Fibroblast of skin of right quadriceps (primary cell): Measurements from ENCODE around the gene CAMTA1.

Experiments
- DNase-seq: peaks from one replicate; pipeline ENCODE4 v3.0.0-alpha.2; 2013

CAMTA1 gene

DNA sequence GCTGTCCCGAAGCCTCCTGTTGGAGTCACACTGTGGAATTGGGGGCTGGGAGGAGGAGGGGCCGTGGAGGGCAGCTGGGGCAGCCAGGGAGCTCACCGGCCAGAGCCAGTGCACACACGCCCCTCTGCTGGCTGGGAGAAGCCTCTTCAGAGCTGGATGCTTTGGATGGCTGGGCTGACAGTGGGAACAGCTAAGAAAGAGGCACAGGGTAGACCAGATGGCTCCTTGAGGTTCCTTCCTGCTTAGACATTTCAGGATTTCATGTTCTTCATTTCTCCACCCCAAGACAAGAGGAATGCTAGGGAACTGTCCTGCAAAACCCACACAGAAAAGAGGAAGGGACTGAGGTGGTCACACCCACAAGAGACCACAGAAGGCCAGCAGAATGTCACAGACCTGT lies 731.1 kb downstream of the CAMTA1 start:
- DNase-seq = no peak

DNA sequence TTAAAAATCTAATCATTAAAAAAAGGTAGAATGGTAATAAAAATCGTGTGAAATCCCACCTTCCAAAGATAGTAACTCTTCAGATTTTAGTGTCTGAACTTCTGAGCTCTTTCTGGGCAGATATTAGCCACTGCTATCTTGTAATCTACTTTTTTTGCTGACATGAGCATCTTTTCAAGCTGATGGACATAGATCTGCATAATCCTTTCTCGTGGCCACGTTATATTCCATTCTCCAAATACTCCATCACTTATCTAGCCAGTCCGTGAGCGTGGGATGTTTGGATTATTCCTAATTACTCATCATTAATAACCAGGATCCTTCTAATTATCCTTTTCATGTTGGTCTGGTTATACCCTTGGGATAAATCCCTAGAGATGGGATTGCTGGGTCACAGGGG lies 731.7 kb downstream of the CAMTA1 start:
- no peak for DNase-seq

DNA sequence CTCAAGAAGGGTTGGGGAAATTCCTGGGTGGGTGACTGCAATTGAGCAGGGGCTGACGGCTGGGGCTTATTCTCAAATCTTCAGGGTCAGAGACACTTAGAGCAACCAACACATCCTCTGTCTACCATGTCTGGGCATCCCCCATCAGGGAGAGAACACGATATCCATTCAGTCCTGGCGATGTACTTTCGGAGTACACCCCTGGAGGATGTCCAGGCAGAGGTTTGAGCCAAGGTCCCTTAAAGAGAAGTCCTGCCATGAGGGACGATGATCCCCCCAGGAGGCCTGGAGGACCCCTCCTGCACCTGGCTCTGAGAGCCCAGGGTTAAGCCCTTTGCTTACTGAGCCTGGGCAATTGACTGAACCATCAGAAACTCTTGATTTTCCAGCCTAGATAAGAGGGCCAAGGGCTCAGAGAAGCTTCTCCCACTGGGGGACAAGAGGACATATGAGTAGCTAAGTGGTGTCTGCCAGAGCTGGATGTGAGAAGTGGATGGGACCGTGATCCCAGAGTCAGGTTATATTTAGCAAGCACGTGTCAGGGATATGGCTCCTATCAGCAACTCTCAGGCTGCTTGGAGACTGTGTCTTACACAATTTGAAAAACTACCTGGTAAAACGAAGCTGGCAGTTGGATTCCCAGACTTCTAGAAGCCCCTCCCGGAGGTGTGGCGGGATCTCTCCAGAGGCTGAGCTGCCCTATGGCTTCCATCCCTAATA lies 732.5 kb downstream of the CAMTA1 start:
- DNase-seq = no peak

- DNase-seq = no peak
These were observed 733.2 kb downstream of the CAMTA1 start for GRCh38 chr1:7518411-7518810.

- DNase-seq = no peak
These were observed 734.1 kb downstream of the CAMTA1 start for GRCh38 chr1:7519181-7519860.

DNA sequence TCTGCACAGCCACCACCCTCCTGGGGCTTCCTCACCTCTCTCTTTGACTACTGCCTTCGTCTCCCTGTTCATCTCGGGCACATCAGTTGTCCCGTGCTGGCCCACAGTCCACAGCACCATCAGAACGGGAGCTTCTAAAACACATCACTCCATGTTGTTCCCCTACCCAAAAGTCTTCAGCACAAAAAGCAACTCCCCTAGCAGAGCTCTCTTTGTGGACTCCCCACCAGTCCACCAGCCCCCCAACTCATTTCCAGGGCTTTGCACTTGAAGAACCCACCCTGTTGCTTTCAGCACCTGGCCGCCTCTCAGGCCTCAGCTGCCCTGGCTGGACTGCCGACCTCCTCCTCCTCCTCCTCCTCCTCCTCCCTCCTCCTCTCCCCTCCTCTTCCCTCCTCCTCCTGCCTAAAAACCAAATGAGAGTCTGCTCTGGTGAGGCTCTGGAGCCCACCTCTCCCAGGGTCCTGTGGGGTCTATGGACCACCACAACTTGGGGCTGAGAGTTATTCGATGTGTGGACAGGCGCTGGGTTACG lies 734.7 kb downstream of the CAMTA1 start:
- DNase-seq = no peak

- no peak for DNase-seq
These were observed 735.2 kb downstream of the CAMTA1 start for GRCh38 chr1:7520496-7520895.

- no peak for DNase-seq
These were observed 739.4 kb downstream of the CAMTA1 start for GRCh38 chr1:7524341-7525337.

DNA sequence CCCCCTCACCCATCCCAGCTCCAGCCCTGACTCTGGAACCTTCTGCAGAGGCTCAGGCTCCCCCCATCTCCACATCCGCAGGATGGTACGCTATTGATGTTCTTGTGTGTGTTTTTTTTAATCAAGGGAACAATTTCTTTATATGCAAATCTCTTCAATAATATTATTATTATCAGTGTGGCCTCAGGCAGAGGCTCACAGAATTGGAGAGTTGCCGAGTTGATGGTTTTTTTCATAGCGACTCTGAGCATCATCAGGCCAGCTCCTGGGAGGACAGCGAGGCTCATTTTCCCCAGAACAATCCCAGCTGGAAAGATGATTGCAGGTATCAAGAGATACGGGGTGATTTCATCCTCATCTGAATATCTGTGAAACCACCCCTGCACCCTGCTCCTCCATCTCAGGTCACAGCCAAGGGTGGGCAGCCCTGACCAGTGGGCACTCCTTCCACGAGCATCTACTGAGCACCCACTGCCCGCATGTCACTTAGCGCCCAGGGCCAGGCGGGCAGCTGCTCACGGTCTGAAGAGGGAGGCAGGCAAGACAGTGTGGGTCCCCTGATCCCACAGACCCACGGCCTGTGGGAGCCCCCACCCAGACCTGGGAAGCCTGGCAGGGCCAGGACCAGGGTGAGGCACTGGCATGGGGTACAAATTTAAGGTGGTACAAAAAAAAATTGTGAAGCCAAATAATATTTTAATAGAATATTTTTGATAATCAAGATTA lies 740.2 kb downstream of the CAMTA1 start:
- DNase-seq = no peak

DNA sequence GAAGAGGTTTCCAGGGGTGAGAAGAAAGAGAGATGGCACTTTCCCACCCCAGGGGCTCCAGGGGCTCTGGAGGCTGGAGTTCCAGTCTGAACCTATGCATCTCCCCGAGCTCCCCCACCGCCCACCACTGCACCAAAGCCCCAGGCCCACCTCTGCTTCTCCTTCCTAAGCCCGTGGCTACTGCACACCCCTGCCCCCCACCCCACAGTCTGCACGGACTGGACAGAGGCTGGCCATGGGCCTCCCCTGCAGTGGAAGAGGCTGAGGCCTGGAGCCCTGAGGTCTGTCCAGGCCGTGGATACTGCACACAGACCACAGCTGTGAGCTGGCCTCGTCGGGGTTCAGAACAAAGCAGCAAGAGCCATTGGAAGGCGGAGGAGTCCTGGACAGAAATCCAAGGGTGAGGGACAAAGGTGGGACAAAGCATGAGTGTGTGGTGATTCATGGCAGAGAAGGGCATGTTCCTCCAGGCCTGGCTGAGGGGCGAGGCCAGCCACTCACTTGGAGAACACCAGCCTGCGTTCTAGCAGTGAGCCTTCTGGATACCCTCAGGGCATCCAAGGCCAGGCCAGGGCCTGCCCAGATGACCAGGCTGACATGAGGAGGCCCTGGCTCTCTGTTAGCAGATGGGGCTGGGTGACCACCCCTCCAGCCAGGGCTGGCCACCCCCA lies 741.1 kb downstream of the CAMTA1 start:
- no peak for DNase-seq

GRCh38 chr1:7526867-7527732 lies 741.8 kb downstream of the CAMTA1 start:
- DNase-seq = peak; percentile 69

DNA sequence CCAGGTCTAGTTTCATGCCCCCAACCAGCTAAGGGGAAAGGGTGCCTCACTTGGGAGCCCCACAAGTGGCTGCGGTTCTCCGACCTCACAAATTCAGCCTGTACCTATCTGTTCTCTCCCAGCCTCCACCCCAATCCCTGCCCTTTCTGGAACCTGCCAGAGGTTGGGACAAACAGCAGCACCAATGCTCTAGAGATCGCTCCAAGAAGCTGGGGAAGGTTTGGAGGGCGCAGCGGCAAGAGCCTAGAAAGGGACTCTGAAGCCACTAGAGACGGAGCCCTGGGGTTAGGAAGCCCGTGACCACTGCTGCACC lies 742.4 kb downstream of the CAMTA1 start:
- no peak for DNase-seq

- peak; percentile 34 for DNase-seq
These were observed 743.3 kb downstream of the CAMTA1 start for GRCh38 chr1:7528386-7529198.

DNA sequence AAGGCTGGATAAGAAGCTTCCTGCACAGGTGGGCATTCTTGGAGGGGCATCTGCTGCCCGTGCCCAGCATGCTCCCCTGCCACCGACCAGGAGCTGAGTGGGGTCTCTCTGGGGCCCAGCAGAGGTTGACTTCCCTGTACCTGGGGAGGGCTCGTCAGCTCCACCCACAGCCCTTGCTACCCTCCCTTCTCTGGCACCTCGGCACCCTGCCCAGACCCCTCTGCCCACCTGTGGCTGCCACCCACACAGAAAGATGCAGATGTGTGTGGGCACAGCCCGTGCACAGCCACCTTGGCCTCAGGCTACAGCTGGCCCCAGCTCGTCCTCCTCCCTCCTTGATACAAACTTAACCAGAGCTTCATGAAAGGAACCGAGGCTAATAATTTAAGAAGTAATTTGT lies 744.7 kb downstream of the CAMTA1 start:
- DNase-seq = no peak

DNA sequence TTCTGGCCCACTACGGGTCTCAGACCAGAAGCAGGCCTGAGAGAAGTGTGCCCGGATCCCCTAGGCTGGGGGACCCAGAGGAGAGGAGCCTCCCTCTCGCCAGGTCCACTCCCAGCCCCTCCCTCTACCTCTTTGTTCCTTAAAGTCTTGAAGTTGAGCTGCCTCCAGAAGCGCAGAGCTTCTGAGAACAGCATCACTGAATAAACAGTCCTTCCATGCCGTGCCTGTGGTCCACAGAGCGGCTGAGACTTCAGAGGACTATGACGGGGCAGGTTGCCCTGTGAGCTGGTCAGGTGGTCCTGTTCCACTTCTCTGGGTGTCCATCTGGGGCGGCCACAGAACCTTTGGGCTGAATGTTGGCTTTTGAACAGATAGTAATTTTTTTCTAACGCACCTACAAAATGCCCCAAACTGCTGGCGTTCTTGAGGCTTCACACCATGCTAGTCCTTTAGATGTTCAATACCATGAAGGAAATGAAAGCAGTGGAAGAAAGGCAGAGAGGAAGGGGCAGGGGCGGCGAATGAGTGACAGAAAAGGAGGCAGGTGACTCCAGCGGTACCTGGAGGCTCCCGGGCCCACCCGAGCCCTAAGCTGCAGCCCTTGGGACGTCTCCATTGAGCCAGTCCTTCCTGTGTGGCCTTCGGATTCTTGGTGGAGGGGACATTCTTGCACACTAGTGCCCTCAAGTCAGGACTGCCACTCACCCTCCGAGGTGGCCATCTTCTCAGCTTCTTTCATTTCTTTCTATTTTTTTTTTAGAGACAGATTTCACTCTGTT lies 746.5 kb downstream of the CAMTA1 start:
- no peak for DNase-seq

DNA sequence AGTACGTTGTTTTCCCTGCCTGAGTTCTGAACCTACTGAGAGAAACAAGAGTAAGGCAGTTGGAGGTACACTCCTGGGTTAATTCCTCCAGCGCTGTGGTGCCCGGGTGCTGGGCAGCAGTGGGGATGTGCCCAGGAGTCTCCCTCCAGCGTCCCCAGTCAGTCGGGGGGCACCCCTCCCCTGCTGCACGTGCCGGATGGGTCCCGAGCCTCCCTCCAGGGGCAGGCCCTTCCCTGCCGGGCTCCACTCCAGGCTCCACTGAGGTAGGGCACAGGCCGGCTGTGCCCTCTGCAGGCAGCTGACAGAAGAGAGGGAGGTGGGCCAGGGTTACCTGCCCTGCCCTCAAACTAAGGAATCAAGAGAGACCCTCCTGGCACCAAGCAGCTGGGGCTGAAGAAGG lies 747.8 kb downstream of the CAMTA1 start:
- DNase-seq = no peak

- DNase-seq = peak; percentile 74
These were observed 749.0 kb downstream of the CAMTA1 start for GRCh38 chr1:7534061-7534825.

DNA sequence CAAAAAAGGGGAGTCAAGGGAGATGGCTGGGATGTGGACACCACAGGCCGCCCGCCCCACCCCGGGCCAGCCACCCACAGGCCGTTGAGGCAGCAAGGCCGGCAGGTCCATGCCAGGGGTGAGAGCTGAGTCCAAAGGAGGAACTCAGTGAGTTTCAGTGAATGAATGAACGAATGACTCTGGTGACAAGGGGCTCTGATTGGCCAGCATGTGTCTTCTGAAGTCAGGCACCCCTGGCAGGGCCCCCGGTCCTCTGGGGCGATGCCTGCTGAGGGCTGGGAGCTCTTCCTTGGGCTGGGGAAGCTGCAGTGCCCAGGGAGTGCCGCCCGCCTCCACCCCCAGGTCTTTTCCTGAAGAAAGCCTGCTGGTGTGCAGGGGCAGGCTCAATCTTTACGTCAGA lies 749.8 kb downstream of the CAMTA1 start:
- no peak for DNase-seq
